ENCODE data around the gene OSBPL9.

DNA sequence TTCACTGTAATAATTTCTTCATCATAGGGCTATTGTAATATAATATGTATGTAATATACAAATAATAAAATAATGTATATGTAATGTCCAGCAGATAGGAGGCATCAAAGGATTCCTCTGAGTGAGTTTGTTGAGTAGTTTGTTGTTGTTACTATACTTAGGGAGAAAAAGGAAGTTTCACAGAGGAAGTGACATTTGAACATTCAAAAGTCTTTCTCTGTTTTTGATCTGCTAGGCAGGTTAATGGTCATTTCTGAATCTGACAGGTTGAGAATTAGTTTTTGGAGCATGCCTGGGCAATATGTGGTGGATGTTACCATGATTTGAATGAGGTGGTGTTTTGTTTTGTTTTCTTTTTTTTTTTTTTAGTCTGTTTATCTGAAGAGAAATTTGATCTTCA, 159.5 kb downstream of the OSBPL9 start:
- TF ChIP-seq, protein P1, sequence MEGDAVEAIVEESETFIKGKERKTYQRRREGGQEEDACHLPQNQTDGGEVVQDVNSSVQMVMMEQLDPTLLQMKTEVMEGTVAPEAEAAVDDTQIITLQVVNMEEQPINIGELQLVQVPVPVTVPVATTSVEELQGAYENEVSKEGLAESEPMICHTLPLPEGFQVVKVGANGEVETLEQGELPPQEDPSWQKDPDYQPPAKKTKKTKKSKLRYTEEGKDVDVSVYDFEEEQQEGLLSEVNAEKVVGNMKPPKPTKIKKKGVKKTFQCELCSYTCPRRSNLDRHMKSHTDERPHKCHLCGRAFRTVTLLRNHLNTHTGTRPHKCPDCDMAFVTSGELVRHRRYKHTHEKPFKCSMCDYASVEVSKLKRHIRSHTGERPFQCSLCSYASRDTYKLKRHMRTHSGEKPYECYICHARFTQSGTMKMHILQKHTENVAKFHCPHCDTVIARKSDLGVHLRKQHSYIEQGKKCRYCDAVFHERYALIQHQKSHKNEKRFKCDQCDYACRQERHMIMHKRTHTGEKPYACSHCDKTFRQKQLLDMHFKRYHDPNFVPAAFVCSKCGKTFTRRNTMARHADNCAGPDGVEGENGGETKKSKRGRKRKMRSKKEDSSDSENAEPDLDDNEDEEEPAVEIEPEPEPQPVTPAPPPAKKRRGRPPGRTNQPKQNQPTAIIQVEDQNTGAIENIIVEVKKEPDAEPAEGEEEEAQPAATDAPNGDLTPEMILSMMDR (IDR thresholded peaks at IDR 0.05 in 4 of 5, conservative IDR thresholded peaks at IDR 0.05 in 1 of 5), result no peak
- TF ChIP-seq POLR2A (IDR thresholded peaks at IDR 0.05), result no peak
